ENCODE measurements around the gene TENM3. TPM values are rescaled to one million over a fixed set of nuclear protein-coding genes. Genes with fewer than 3 reads are reported as not detected.

TENM3 gene
- total RNA-seq, 1 donor from 2014 or later: 2.8 TPM

GRCh38 chr4:182628544-182628943, 385.3 kb downstream of the TENM3 start:
- no peak overlapping the region for H3K27ac ChIP-seq
- intact Hi-C loops (cut with DNase I): no loop called here

GRCh38 chr4:182629096-182629495, 385.9 kb downstream of the TENM3 start:
- no peaks in the 10 kb centered on the region for H3K36me3 ChIP-seq
- H3K4me1 ChIP-seq: no peaks in the 10 kb centered on the region
- no peak overlapping the region for H3K27ac ChIP-seq
- H3K27me3 ChIP-seq: no peaks in the 10 kb centered on the region
- intact Hi-C loops (cut with DNase I): no loop called here
- H3K4me3 ChIP-seq: no peak overlapping the region
- no peak for DNase-seq (ENCODE audit: low spot score in 2 of 2)
- no peak for TF ChIP-seq CTCF (IDR thresholded peaks at IDR 0.05)
- no peaks in the 10 kb centered on the region for H3K9me3 ChIP-seq

More at GRCh38 chr4:182628544-182628943, 385.3 kb downstream of the TENM3 start:
- Histone ChIP-seq H3K4me3 (no peak overlapping the region), H3K36me3 (no peaks in the 10 kb centered on the region), H3K27me3 (no peaks in the 10 kb centered on the region), H3K4me1 (no peaks in the 10 kb centered on the region), H3K9me3 (no peaks in the 10 kb centered on the region)
- no peak for DNase-seq (ENCODE audit: low spot score in 2 of 2)
- no peak for TF ChIP-seq CTCF (IDR thresholded peaks at IDR 0.05)

- Histone ChIP-seq H3K27ac (no peak overlapping the region), H3K9me3 (peaks cover 0 to 3% of the 10 kb centered on the region in 2 donors), H3K27me3 (no peaks in the 10 kb centered on the region), H3K4me3 (no peak overlapping the region), H3K36me3 (no peaks in the 10 kb centered on the region), H3K4me1 (no peaks in the 10 kb centered on the region)
- intact Hi-C loops (cut with DNase I): no loop called here
- DNase-seq (ENCODE audit: low spot score in 2 of 2): no peak
- no peak for TF ChIP-seq CTCF (IDR thresholded peaks at IDR 0.05)
These were observed 397.3 kb downstream of the TENM3 start for GRCh38 chr4:182640491-182640890.

- peaks cover 0 to 5% of the 10 kb centered on the region in 2 donors for H3K9me3 ChIP-seq
- H3K36me3 ChIP-seq: no peaks in the 10 kb centered on the region
- H3K27ac ChIP-seq: no peak overlapping the region
- no peaks in the 10 kb centered on the region for H3K4me1 ChIP-seq
- no peak for TF ChIP-seq CTCF (IDR thresholded peaks at IDR 0.05)
- no peak overlapping the region for H3K4me3 ChIP-seq
- DNase-seq (ENCODE audit: low spot score in 2 of 2): no peak
- intact Hi-C loops (cut with DNase I): no loop called here
- no peaks in the 10 kb centered on the region for H3K27me3 ChIP-seq
These were observed 397.7 kb downstream of the TENM3 start for GRCh38 chr4:182640932-182641331.

- intact Hi-C loops (cut with DNase I): no loop called here
- Histone ChIP-seq H3K4me1 (no peaks in the 10 kb centered on the region), H3K9me3 (peaks cover 0 to 5% of the 10 kb centered on the region in 2 donors), H3K27ac (no peak overlapping the region), H3K27me3 (no peaks in the 10 kb centered on the region), H3K4me3 (no peak overlapping the region), H3K36me3 (no peaks in the 10 kb centered on the region)
- no peak for TF ChIP-seq CTCF (IDR thresholded peaks at IDR 0.05)
- DNase-seq (ENCODE audit: low spot score in 2 of 2): no peak
These were observed 399.6 kb downstream of the TENM3 start for GRCh38 chr4:182642831-182643230.

Measured in ascending aorta (tissue), 2 donors.